K562 (cell line): ENCODE measurements around the gene SPHK1. TPM values are rescaled to one million over a fixed set of nuclear protein-coding genes. Genes with fewer than 3 reads are reported as not detected.

Source experiments
- ARID3A ChIP-seq: IDR thresholded peaks from 2 replicates; pipeline ENCODE4 v1.6.1; 2012; ENCODE audit warnings: low read depth, low read length, improper control_type of control experiment, borderline replicate concordance
- CCNT2 ChIP-seq: IDR thresholded peaks from 2 replicates; pipeline ENCODE4 v1.6.1; 2011; ENCODE audit warnings: borderline replicate concordance, low read depth, mild to moderate bottlenecking, moderate library complexity, mixed read lengths, low read length; ENCODE audit not compliant: insufficient read length; ENCODE audit errors: extremely low read depth
- CREB1 ChIP-seq, 2 experiments: sonication (generic) in 1 of 2; formaldehyde crosslinking in 1 of 2; IDR thresholded peaks; 2 replicates each; pipeline versions ENCODE4 v1.6.1 to v1.8.0; 2012 to 2022; ENCODE audit warnings: inconsistent platforms in 1 of 2, mild to moderate bottlenecking in 1 of 2, missing genetic modification reagents in 1 of 2, moderate library complexity in 1 of 2
- DIDO1 ChIP-seq: fragments of 450-650 bp; IDR thresholded peaks from 2 replicates; pipeline ENCODE4 v1.6.1; 2016; ENCODE audit warnings: low read depth, missing biosample characterization, missing genetic modification characterization
- EHMT2 ChIP-seq: fragments of 450-650 bp; IDR thresholded peaks from 2 replicates; pipeline ENCODE4 v1.6.1; 2018; ENCODE audit warnings: antibody characterized with exemption
- HDAC6 ChIP-seq: IDR thresholded peaks from 2 replicates; pipeline ENCODE4 v1.6.1; 2012; ENCODE audit warnings: low read depth, mild to moderate bottlenecking, control low read depth, inconsistent platforms, low read length, moderate library complexity
- HNRNPUL1 ChIP-seq: fragments of 200-400 bp; formaldehyde crosslinking; IDR thresholded peaks from 2 replicates; pipeline ENCODE4 v1.6.1; 2017; ENCODE audit warnings: low read length
- MTF1 ChIP-seq: fragments of 250-450 bp; sonication (Bioruptor Pico); IDR thresholded peaks from 2 replicates; pipeline ENCODE4 v1.9.0; 2021; ENCODE audit warnings: moderate library complexity, mild to moderate bottlenecking, inconsistent platforms, borderline replicate concordance
- NFIX ChIP-seq: fragments of 250-450 bp; sonication (Bioruptor Pico); IDR thresholded peaks from 2 replicates; pipeline ENCODE4 v1.4.0; 2020; ENCODE audit warnings: low read depth, mild to moderate bottlenecking, moderate library complexity
- PHB2 ChIP-seq: fragments of 450-650 bp; IDR thresholded peaks from 2 replicates; pipeline ENCODE4 v1.6.1; 2017; ENCODE audit warnings: low read depth
- TAF1 ChIP-seq: IDR thresholded peaks from 2 replicates; pipeline ENCODE4 v1.6.1; 2011; ENCODE audit warnings: mild to moderate bottlenecking, low read length, moderate library complexity; ENCODE audit not compliant: insufficient read depth, control insufficient read depth, severe bottlenecking; ENCODE audit errors: extremely low read depth
- TAF7 ChIP-seq: fragments of 450-650 bp; IDR thresholded peaks from 2 replicates; pipeline ENCODE4 v1.6.1; 2016; ENCODE audit warnings: missing genetic modification characterization, missing compliant biosample characterization
- THRB ChIP-seq: fragments of 450-650 bp; formaldehyde crosslinking; conservative IDR thresholded peaks from 2 replicates; pipeline ENCODE4 v1.4.0; 2022; ENCODE audit warnings: mild to moderate bottlenecking, missing genetic modification characterization
- ZFP36 ChIP-seq: fragments of 150-350 bp; IDR thresholded peaks from 2 replicates; pipeline ENCODE4 v1.6.1; 2018; ENCODE audit warnings: low read length, low read depth; ENCODE audit not compliant: partially characterized antibody
- ZKSCAN3 ChIP-seq: fragments of 250-450 bp; sonication (Bioruptor Pico); IDR thresholded peaks from 2 replicates; pipeline ENCODE4 v1.4.0; 2020
- ZNF280A ChIP-seq: fragments of 450-650 bp; IDR thresholded peaks from 2 replicates; pipeline ENCODE4 v1.6.1; 2018; ENCODE audit warnings: mild to moderate bottlenecking, low read depth; ENCODE audit not compliant: partially characterized antibody
- ZNF3 ChIP-seq: fragments of 250-450 bp; sonication (Bioruptor Pico); IDR thresholded peaks from 2 replicates; pipeline ENCODE4 v1.5.0; 2021; ENCODE audit warnings: mild to moderate bottlenecking, moderate library complexity
- polyA plus RNA-seq, 8 experiments: library from polyadenylated mRNA; depleted of rRNA in 4 of 8; stranded (reverse) in 5 of 8; unstranded in 3 of 8; fragments of >200 nt; fragmentation: Nextera tagmentation in 2 of 8; fragmentation: Illumina TruSeq in 1 of 8; extraction: Ambion mirVana in 2 of 8; extraction: Trizol in 1 of 8; gene quantifications; 2 replicates each; pipeline versions ENCODE4 v1.2.1 to v1.2.3, GENCODE V29; 2011 to 2014; ENCODE audit warnings: inconsistent platforms in 1 of 8, missing spikeins in 1 of 8
- total RNA-seq, 7 experiments: library from RNA; depleted of rRNA in 6 of 7; stranded (reverse); fragments of >200 nt in 6 of 7; fragmentation: Illumina TruSeq in 2 of 7; extraction: Trizol in 2 of 7; gene quantifications; 2 replicates each; pipeline versions ENCODE4 v1.2.1 to v1.2.3, GENCODE V29; 2011 to 2021; ENCODE audit warnings: low replicate concordance in 1 of 7
- TF ChIP-seq, protein P1 (sequence below): fragments of 450-650 bp; conservative IDR thresholded peaks from 2 replicates; pipeline ENCODE4 v1.6.1; 2016; ENCODE audit warnings: missing genetic modification characterization, low read depth, mild to moderate bottlenecking, missing compliant biosample characterization, moderate library complexity
- TF ChIP-seq, protein P2 (sequence below): sonication (generic); formaldehyde crosslinking; IDR thresholded peaks from 2 replicates; pipeline ENCODE4 v1.8.1; 2023; ENCODE audit warnings: mild to moderate bottlenecking, missing genetic modification reagents

Gene SPHK1
- total and polyA plus RNA-seq, 9 of the 15 experiments (the other 6 are each of a cell fraction or from before 2014, with no cell fraction given), result 0.21 to 60.3 (median 14.5) TPM

GRCh38 chr17:76405967-76406647 is 21.7 kb downstream of the SPHK1 start (continued):
- TF ChIP-seq, protein P1, sequence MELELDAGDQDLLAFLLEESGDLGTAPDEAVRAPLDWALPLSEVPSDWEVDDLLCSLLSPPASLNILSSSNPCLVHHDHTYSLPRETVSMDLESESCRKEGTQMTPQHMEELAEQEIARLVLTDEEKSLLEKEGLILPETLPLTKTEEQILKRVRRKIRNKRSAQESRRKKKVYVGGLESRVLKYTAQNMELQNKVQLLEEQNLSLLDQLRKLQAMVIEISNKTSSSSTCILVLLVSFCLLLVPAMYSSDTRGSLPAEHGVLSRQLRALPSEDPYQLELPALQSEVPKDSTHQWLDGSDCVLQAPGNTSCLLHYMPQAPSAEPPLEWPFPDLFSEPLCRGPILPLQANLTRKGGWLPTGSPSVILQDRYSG (tag), result peak; percentile 88; the same call in 1 of the 2 replicates
- 0 out of 2 replicates have a peak, but pooled peaks have one; percentile 19 for TF ChIP-seq DIDO1 (tag)
- TF ChIP-seq, protein P2, sequence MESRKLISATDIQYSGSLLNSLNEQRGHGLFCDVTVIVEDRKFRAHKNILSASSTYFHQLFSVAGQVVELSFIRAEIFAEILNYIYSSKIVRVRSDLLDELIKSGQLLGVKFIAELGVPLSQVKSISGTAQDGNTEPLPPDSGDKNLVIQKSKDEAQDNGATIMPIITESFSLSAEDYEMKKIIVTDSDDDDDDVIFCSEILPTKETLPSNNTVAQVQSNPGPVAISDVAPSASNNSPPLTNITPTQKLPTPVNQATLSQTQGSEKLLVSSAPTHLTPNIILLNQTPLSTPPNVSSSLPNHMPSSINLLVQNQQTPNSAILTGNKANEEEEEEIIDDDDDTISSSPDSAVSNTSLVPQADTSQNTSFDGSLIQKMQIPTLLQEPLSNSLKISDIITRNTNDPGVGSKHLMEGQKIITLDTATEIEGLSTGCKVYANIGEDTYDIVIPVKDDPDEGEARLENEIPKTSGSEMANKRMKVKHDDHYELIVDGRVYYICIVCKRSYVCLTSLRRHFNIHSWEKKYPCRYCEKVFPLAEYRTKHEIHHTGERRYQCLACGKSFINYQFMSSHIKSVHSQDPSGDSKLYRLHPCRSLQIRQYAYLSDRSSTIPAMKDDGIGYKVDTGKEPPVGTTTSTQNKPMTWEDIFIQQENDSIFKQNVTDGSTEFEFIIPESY (CRISPR knock-in tag), result peak; percentile 69
- TF ChIP-seq THRB (CRISPR knock-in tag), result peak; percentile 89; the same call in 1 of the 2 replicates
- TF ChIP-seq MTF1 (CRISPR knock-in tag), result no peak
- no peak for TF ChIP-seq EHMT2
- no peak for TF ChIP-seq ZNF280A
- peak; percentile 34 for TF ChIP-seq ZFP36
- TF ChIP-seq HDAC6, result no peak
- TF ChIP-seq TAF7 (tag), result no peak
- TF ChIP-seq ZKSCAN3 (CRISPR knock-in tag), result no peak
- TF ChIP-seq HNRNPUL1, result no peak
- TF ChIP-seq ARID3A, result no peak; the same call in 1 of the 2 replicates
- peak; percentile 79 for TF ChIP-seq CREB1 (IDR thresholded peaks at IDR 0.05)
- 0 out of 2 replicates have a peak, but pooled peaks have one; percentile 14 for TF ChIP-seq CREB1 (CRISPR knock-in tag; IDR thresholded peaks at IDR 0.05)
- TF ChIP-seq TAF1, result peak; percentile 69
- no peak for TF ChIP-seq ZNF3 (CRISPR knock-in tag)
- TF ChIP-seq PHB2, result peak; percentile 99
- TF ChIP-seq CCNT2, result peak; percentile 100
- TF ChIP-seq NFIX (CRISPR knock-in tag), result peak; percentile 70
